ENCODE data around the gene FRMD5.
A peak's percentile ranks its signal among the peaks of the same experiment; 100 is the strongest.
"Not testable (repeated sequence)": the region's sequence is repeated elsewhere in the genome, so short reads cannot be mapped to it uniquely, and the experiment has no call there.

FRMD5 gene

DNA sequence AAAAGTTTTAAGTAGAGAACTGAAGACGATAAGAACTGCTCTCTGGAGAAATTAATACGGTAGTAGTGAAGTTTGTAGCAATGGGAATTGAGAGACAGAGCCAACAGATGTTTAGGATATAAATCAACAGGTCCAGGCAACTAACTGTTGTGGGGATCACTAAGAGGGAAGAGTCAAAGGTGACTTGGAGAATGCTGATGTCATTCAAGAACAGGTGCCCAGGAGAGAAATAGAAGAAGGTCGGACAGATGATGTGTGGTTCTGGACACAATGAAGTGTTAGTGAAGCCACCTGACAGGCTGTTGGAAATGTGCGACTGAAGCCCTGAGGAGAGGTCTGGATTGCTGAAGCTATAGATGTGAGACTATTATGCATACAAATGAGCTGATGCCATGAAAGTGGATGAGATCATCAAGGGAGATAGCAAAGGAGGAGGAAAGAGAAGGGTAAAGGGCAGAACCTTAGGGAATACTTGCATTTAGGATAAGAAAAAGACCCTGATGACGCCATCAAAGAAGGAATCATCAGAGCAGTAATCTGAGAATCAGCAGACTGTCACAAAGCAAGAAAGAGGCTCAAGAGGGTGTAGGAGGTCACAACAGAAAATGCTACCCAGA, 183.7 kb downstream of the FRMD5 start:
- peaks cover 14% of the 10 kb centered on the region for H3K79me1 ChIP-seq (replicated peaks; ENCODE audit: low read length, poor library complexity, severe bottlenecking)
- no peak overlapping the region for H2BK120ac ChIP-seq (ENCODE audit: low read depth, low read length)
- WGBS = 69% methylated on average over 5 of the region's 5 CpGs
- H3K23ac ChIP-seq (ENCODE audit: low read length in 2 of 2) = no peak overlapping the region
- no peak overlapping the region for H2AK5ac ChIP-seq (ENCODE audit: low read length, severe bottlenecking)
- H3K9me3 ChIP-seq (ENCODE audit: control insufficient read depth, low read length) = no peaks in the 10 kb centered on the region
- peaks cover 4% of the 10 kb centered on the region for H3K4me1 ChIP-seq (ENCODE audit: control insufficient read depth, insufficient read depth, low read depth, low read length)
- H3K4me2 ChIP-seq (ENCODE audit: low read length, poor library complexity, severe bottlenecking) = no peak overlapping the region
- H3K27ac ChIP-seq (ENCODE audit: low read length, poor library complexity, severe bottlenecking) = no peak overlapping the region
- no peaks in the 10 kb centered on the region for H3K36me3 ChIP-seq (ENCODE audit: control insufficient read depth in 1 of 2, insufficient read depth in 2 of 2, low read depth in 1 of 2, low read length in 2 of 2)
- no peak overlapping the region for H2BK5ac ChIP-seq (ENCODE audit: low read depth, low read length, poor library complexity, severe bottlenecking)
- H3K4me3 ChIP-seq (ENCODE audit: insufficient read depth in 1 of 2, low read depth in 1 of 2, low read length in 2 of 2) = no peak overlapping the region
- H4K91ac ChIP-seq (ENCODE audit: low read length) = no peak overlapping the region
- H3K27me3 ChIP-seq (ENCODE audit: control insufficient read depth in 1 of 2, insufficient read depth in 1 of 2, low read length in 2 of 2) = no peaks in the 10 kb centered on the region
- no peak overlapping the region for H3K9ac ChIP-seq (ENCODE audit: low read length)
- no peak overlapping the region for H2BK15ac ChIP-seq (ENCODE audit: low read depth, poor library complexity, severe bottlenecking)
- H3K18ac ChIP-seq (ENCODE audit: low read depth in 1 of 2, low read length in 2 of 2) = no peak overlapping the region
- H4K8ac ChIP-seq (ENCODE audit: low read length) = no peak overlapping the region
- H2BK12ac ChIP-seq (ENCODE audit: low read length in 2 of 2) = no peak overlapping the region
- no peak overlapping the region for H3K14ac ChIP-seq (ENCODE audit: low read length in 2 of 2)
- H2AFZ ChIP-seq (ENCODE audit: low read depth, low read length) = no peak overlapping the region
- H3K4ac ChIP-seq (ENCODE audit: low read depth in 1 of 2, low read length in 2 of 2) = no peak overlapping the region
- no peak for DNase-seq

DNA sequence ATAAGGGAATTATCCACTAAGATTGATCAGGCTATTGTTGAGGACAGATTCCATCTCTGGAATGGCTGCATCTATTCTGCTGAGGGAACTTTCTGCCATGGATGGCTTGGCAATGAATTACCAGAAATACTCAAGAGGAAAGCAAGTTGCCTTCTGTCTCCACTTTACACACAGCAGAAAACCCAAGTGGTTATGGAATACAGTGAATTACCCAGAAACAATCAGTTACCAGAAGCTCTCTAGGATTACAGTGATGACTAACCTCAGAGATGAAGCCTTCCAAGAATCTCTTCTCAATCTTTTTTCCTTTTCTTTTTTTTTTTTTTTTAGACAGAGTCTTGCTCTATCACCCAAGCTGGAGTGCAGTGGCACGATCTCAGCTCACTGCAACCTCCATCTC, 185.0 kb downstream of the FRMD5 start:
- Histone ChIP-seq H4K8ac (ENCODE audit: low read length) (no peak overlapping the region), H3K36me3 (ENCODE audit: control insufficient read depth in 1 of 2, insufficient read depth in 2 of 2, low read depth in 1 of 2, low read length in 2 of 2) (no peaks in the 10 kb centered on the region), H3K9ac (ENCODE audit: low read length) (no peak overlapping the region), H3K27me3 (ENCODE audit: control insufficient read depth in 1 of 2, insufficient read depth in 1 of 2, low read length in 2 of 2) (no peaks in the 10 kb centered on the region), H2AFZ (ENCODE audit: low read depth, low read length) (no peak overlapping the region), H2BK12ac (ENCODE audit: low read length in 2 of 2) (no peak overlapping the region), H2BK5ac (ENCODE audit: low read depth, low read length, poor library complexity, severe bottlenecking) (no peak overlapping the region), H3K4me2 (ENCODE audit: low read length, poor library complexity, severe bottlenecking) (no peak overlapping the region), H2BK120ac (ENCODE audit: low read depth, low read length) (no peak overlapping the region), H3K79me1 (replicated peaks; ENCODE audit: low read length, poor library complexity, severe bottlenecking) (peaks cover 19% of the 10 kb centered on the region), H3K9me3 (ENCODE audit: control insufficient read depth, low read length) (no peaks in the 10 kb centered on the region), H4K91ac (ENCODE audit: low read length) (no peak overlapping the region), H2AK5ac (ENCODE audit: low read length, severe bottlenecking) (no peak overlapping the region), H3K4me3 (ENCODE audit: insufficient read depth in 1 of 2, low read depth in 1 of 2, low read length in 2 of 2) (no peak overlapping the region), H3K4me1 (ENCODE audit: control insufficient read depth, insufficient read depth, low read depth, low read length) (peaks cover 4% of the 10 kb centered on the region), H2BK15ac (ENCODE audit: low read depth, poor library complexity, severe bottlenecking) (no peak overlapping the region), H3K18ac (ENCODE audit: low read depth in 1 of 2, low read length in 2 of 2) (no peak overlapping the region), H3K23ac (ENCODE audit: low read length in 2 of 2) (no peak overlapping the region), H3K4ac (ENCODE audit: low read depth in 1 of 2, low read length in 2 of 2) (no peak overlapping the region), H3K14ac (ENCODE audit: low read length in 2 of 2) (no peak overlapping the region), H3K27ac (ENCODE audit: low read length, poor library complexity, severe bottlenecking) (no peak overlapping the region)
- DNase-seq = peak; percentile 29
- WGBS = no CpG with 5 or more reads among the region's 1 CpG

DNA sequence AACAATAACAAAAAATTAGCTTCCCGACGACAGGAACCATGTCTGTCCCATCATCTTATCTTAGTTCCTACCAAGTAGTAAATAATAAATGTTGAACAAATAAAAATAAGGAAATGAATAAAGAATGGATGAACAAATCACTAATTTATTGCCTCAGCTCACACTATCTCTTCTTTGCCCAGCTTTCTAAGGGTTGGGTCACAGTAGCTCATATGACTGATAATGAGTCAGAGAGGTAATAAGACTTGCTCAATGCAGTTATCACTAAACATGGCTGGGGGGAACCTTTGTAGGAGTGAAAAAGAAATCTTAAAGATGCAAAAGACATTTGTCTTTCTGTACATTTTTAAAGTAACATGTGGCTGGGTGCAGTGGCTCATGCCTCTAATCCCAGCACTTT, 186.0 kb downstream of the FRMD5 start:
- H3K4me3 ChIP-seq (ENCODE audit: insufficient read depth in 1 of 2, low read depth in 1 of 2, low read length in 2 of 2) = no peak overlapping the region
- H2BK15ac ChIP-seq (ENCODE audit: low read depth, poor library complexity, severe bottlenecking) = no peak overlapping the region
- no peak overlapping the region for H4K8ac ChIP-seq (ENCODE audit: low read length)
- no peak overlapping the region for H2BK5ac ChIP-seq (ENCODE audit: low read depth, low read length, poor library complexity, severe bottlenecking)
- H3K14ac ChIP-seq (ENCODE audit: low read length in 2 of 2) = peak overlapping the region in 1 of 2 experiments; percentile 60
- no peak overlapping the region for H3K27ac ChIP-seq (ENCODE audit: low read length, poor library complexity, severe bottlenecking)
- H2BK12ac ChIP-seq (ENCODE audit: low read length in 2 of 2) = peak overlapping the region in 1 of 2 experiments; percentile 1
- H4K91ac ChIP-seq (ENCODE audit: low read length) = no peak overlapping the region
- H3K18ac ChIP-seq (ENCODE audit: low read depth in 1 of 2, low read length in 2 of 2) = no peak overlapping the region
- H3K9me3 ChIP-seq (ENCODE audit: control insufficient read depth, low read length) = no peaks in the 10 kb centered on the region
- peaks cover 18% of the 10 kb centered on the region for H3K79me1 ChIP-seq (replicated peaks; ENCODE audit: low read length, poor library complexity, severe bottlenecking)
- no peak overlapping the region for H3K4me2 ChIP-seq (ENCODE audit: low read length, poor library complexity, severe bottlenecking)
- peaks cover 4% of the 10 kb centered on the region for H3K4me1 ChIP-seq (ENCODE audit: control insufficient read depth, insufficient read depth, low read depth, low read length)
- no peak overlapping the region for H3K4ac ChIP-seq (ENCODE audit: low read depth in 1 of 2, low read length in 2 of 2)
- H2AK5ac ChIP-seq (ENCODE audit: low read length, severe bottlenecking) = no peak overlapping the region
- WGBS = no CpG with 5 or more reads among the region's 2 CpGs
- H3K23ac ChIP-seq (ENCODE audit: low read length in 2 of 2) = no peak overlapping the region
- DNase-seq = peak; percentile 34
- no peak overlapping the region for H2BK120ac ChIP-seq (ENCODE audit: low read depth, low read length)
- H3K36me3 ChIP-seq (ENCODE audit: control insufficient read depth in 1 of 2, insufficient read depth in 2 of 2, low read depth in 1 of 2, low read length in 2 of 2) = no peaks in the 10 kb centered on the region
- no peaks in the 10 kb centered on the region for H3K27me3 ChIP-seq (ENCODE audit: control insufficient read depth in 1 of 2, insufficient read depth in 1 of 2, low read length in 2 of 2)
- H2AFZ ChIP-seq (ENCODE audit: low read depth, low read length) = no peak overlapping the region
- no peak overlapping the region for H3K9ac ChIP-seq (ENCODE audit: low read length)

DNA sequence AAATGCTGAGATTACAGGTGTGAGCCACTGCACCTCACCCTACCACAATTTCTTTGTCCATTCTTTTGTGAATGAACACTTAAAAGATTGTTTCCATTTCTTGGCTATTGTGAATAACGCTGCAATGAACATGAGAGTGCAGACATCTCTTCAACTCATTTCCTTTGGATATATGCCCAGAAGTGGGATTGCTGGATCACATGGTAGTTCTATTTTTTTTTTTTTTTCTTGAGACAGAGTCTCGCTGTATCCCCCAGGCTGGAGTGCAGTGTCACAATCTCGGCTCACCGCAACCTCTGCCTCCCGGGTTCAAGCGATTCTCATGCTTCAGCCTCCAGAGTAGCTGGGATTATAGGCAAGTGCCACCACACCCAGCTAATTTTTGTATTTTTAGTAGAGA, 194.8 kb downstream of the FRMD5 start:
- not testable (repeated sequence) for H3K27ac ChIP-seq (ENCODE audit: low read length, poor library complexity, severe bottlenecking); H3K4me1 ChIP-seq (ENCODE audit: control insufficient read depth, insufficient read depth, low read depth, low read length); H4K91ac ChIP-seq (ENCODE audit: low read length); H2AK5ac ChIP-seq (ENCODE audit: low read length, severe bottlenecking); H2AFZ ChIP-seq (ENCODE audit: low read depth, low read length); H2BK5ac ChIP-seq (ENCODE audit: low read depth, low read length, poor library complexity, severe bottlenecking); H4K8ac ChIP-seq (ENCODE audit: low read length); H3K9me3 ChIP-seq (ENCODE audit: control insufficient read depth, low read length); H2BK12ac ChIP-seq (ENCODE audit: low read length in 2 of 2); H2BK120ac ChIP-seq (ENCODE audit: low read depth, low read length); H3K4me2 ChIP-seq (ENCODE audit: low read length, poor library complexity, severe bottlenecking); H3K36me3 ChIP-seq (ENCODE audit: control insufficient read depth in 1 of 2, insufficient read depth in 2 of 2, low read depth in 1 of 2, low read length in 2 of 2); H3K4ac ChIP-seq (ENCODE audit: low read depth in 1 of 2, low read length in 2 of 2); H3K27me3 ChIP-seq (ENCODE audit: control insufficient read depth in 1 of 2, insufficient read depth in 1 of 2, low read length in 2 of 2); H3K23ac ChIP-seq (ENCODE audit: low read length in 2 of 2); H3K18ac ChIP-seq (ENCODE audit: low read depth in 1 of 2, low read length in 2 of 2); H3K14ac ChIP-seq (ENCODE audit: low read length in 2 of 2); H2BK15ac ChIP-seq (ENCODE audit: low read depth, poor library complexity, severe bottlenecking)
- DNase-seq = peak; percentile 26
- Histone ChIP-seq H3K9ac (ENCODE audit: low read length) (peak overlapping the region; percentile 37), H3K79me1 (replicated peaks; ENCODE audit: low read length, poor library complexity, severe bottlenecking) (peaks cover 16% of the 10 kb centered on the region), H3K4me3 (ENCODE audit: insufficient read depth in 1 of 2, low read depth in 1 of 2, low read length in 2 of 2) (peak overlapping the region in 1 of 2 experiments; percentile 27)
- WGBS = 92% methylated on average over 5 of the region's 6 CpGs

Data from mesenchymal stem cell (in vitro differentiated cells and primary cell).